Astrocyte (in vitro differentiated cells and primary cell): Measurements from ENCODE around the gene P2RY6.

ENCODE experiments used
- EZH2 ChIP-seq: IDR thresholded peaks from 2 replicates; pipeline ENCODE4 v1.6.1; 2012; ENCODE audit warnings: mild to moderate bottlenecking, low read length, inconsistent platforms; ENCODE audit not compliant: insufficient read depth
- TF ChIP-seq, protein P1 (sequence below): IDR thresholded peaks from 2 replicates; pipeline ENCODE4 v1.5.1; 2011; ENCODE audit warnings: low read depth, mild to moderate bottlenecking, inconsistent platforms, low read length, moderate library complexity; ENCODE audit not compliant: insufficient read depth

DNA sequence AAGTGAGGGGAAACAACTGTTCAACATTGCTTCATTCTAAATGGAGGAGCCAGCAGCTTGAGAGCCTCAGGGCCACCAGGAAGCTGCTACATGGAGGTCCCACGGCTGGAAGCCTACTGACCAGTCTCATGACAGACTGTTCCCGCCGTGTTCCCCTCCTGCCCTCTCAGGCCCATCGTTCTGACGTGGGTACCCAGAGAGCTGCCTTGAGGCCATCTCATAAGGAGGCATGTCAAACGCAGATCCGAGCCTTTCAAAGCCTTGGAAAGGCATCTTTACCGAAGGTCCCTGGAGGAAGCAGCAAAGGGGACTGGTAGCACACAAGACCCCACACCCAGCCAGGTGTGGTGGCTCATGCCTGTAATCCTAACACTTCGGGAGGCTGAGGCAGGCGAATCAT is 27.6 kb downstream of the P2RY6 start:
- TF ChIP-seq, protein P1, sequence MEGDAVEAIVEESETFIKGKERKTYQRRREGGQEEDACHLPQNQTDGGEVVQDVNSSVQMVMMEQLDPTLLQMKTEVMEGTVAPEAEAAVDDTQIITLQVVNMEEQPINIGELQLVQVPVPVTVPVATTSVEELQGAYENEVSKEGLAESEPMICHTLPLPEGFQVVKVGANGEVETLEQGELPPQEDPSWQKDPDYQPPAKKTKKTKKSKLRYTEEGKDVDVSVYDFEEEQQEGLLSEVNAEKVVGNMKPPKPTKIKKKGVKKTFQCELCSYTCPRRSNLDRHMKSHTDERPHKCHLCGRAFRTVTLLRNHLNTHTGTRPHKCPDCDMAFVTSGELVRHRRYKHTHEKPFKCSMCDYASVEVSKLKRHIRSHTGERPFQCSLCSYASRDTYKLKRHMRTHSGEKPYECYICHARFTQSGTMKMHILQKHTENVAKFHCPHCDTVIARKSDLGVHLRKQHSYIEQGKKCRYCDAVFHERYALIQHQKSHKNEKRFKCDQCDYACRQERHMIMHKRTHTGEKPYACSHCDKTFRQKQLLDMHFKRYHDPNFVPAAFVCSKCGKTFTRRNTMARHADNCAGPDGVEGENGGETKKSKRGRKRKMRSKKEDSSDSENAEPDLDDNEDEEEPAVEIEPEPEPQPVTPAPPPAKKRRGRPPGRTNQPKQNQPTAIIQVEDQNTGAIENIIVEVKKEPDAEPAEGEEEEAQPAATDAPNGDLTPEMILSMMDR, result no peak
- no peak for TF ChIP-seq EZH2
